ENCODE measurements around the gene SCMH1.
"Not testable (repeated sequence)": the region's sequence is repeated elsewhere in the genome, so short reads cannot be mapped to it uniquely, and the experiment has no call there.

SCMH1 gene

GRCh38 chr1:41241749-41242341 is at the start of gene SCMH1:
SCMH1 (minus strand) TSS chr1:41242306; CDS start chr1:41186133, 56,173 bp downstream.
- no peak for DNase-seq

- no peak for DNase-seq
Measured at GRCh38 chr1:41291195-41291594, 49.1 kb upstream of the SCMH1 start.

- DNase-seq: no peak
Measured at GRCh38 chr1:41289196-41289595, 47.1 kb upstream of the SCMH1 start.

- no peak for DNase-seq
Measured at GRCh38 chr1:41286992-41287391, 44.9 kb upstream of the SCMH1 start.

GRCh38 chr1:41286486-41286885 is 44.4 kb upstream of the SCMH1 start:
- no peak for DNase-seq

GRCh38 chr1:41285818-41286217 is 43.7 kb upstream of the SCMH1 start:
- no peak for DNase-seq

- no peak for DNase-seq
Measured at GRCh38 chr1:41284121-41284520, 42.0 kb upstream of the SCMH1 start.

GRCh38 chr1:41282679-41283317 is 40.7 kb upstream of the SCMH1 start:
- no peak for DNase-seq

GRCh38 chr1:41281334-41281733 is 39.2 kb upstream of the SCMH1 start:
- DNase-seq: no peak

GRCh38 chr1:41280202-41281032 is 38.3 kb upstream of the SCMH1 start:
- DNase-seq: no peak

GRCh38 chr1:41278076-41278475 is 36.0 kb upstream of the SCMH1 start:
- no peak for DNase-seq

- DNase-seq: no peak
Measured at GRCh38 chr1:41277371-41277975, 35.4 kb upstream of the SCMH1 start.

- no peak for DNase-seq
Measured at GRCh38 chr1:41275831-41276230, 33.7 kb upstream of the SCMH1 start.

- no peak for DNase-seq
Measured at GRCh38 chr1:41274752-41275545, 32.8 kb upstream of the SCMH1 start.

GRCh38 chr1:41272601-41273000 is 30.5 kb upstream of the SCMH1 start:
- DNase-seq: no peak

- DNase-seq: no peak
Measured at GRCh38 chr1:41268154-41268770, 26.2 kb upstream of the SCMH1 start.

- no peak for DNase-seq
Measured at GRCh38 chr1:41261926-41262618, 20.0 kb upstream of the SCMH1 start.

- DNase-seq: no peak
Measured at GRCh38 chr1:41260768-41261167, 18.7 kb upstream of the SCMH1 start.

GRCh38 chr1:41259221-41259620 is 17.1 kb upstream of the SCMH1 start:
- DNase-seq: no peak

- DNase-seq: no peak
Measured at GRCh38 chr1:41255978-41256377, 13.9 kb upstream of the SCMH1 start.

GRCh38 chr1:41251120-41251519 is 9.0 kb upstream of the SCMH1 start:
- not testable (repeated sequence) for DNase-seq

GRCh38 chr1:41249319-41249718 is 7.2 kb upstream of the SCMH1 start:
- no peak for DNase-seq

Measured in cortex of kidney (tissue), 1 donor.